22Rv1 (cell line): Measurements from ENCODE around the gene MPP3.

Experiments used
- ZFX ChIP-seq: fragments of 450-650 bp; IDR thresholded peaks from 2 replicates; pipeline ENCODE4 v1.6.1; 2017; ENCODE audit warnings: antibody characterized with exemption, borderline replicate concordance
- TF ChIP-seq, protein P1 (sequence below): fragments of 450-650 bp; IDR thresholded peaks from 2 replicates; pipeline ENCODE4 v1.5.1; 2017; ENCODE audit warnings: mild to moderate bottlenecking

DNA sequence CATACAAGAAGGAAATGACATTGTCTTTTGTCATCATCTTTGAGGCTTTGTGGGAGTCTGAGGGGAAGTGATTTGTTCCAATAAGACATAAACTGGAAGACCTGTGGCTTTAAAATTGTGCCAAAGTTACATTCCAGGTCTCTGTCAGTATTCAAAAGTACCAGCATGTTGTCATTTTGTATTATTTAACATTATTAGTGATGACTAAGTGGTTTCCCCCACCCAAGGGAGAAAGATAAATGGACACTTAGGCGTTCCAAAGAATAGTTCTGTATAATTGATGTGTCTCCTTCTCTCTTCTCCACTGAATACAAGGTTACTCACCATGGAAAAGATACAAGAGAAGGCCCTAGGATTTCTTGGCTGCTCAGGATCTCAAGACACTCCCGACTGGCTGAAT is 48.9 kb downstream of the MPP3 start:
- TF ChIP-seq, protein P1, sequence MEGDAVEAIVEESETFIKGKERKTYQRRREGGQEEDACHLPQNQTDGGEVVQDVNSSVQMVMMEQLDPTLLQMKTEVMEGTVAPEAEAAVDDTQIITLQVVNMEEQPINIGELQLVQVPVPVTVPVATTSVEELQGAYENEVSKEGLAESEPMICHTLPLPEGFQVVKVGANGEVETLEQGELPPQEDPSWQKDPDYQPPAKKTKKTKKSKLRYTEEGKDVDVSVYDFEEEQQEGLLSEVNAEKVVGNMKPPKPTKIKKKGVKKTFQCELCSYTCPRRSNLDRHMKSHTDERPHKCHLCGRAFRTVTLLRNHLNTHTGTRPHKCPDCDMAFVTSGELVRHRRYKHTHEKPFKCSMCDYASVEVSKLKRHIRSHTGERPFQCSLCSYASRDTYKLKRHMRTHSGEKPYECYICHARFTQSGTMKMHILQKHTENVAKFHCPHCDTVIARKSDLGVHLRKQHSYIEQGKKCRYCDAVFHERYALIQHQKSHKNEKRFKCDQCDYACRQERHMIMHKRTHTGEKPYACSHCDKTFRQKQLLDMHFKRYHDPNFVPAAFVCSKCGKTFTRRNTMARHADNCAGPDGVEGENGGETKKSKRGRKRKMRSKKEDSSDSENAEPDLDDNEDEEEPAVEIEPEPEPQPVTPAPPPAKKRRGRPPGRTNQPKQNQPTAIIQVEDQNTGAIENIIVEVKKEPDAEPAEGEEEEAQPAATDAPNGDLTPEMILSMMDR = no peak
- TF ChIP-seq ZFX = no peak
